ENCODE measurements around the gene MMP25.
"Not testable (repeated sequence)": the region's sequence is repeated elsewhere in the genome, so short reads cannot be mapped to it uniquely, and the experiment has no call there.

Gene MMP25

GRCh38 chr16:3074860-3075522, 28.6 kb downstream of the MMP25 start:
- no peak for DNase-seq

GRCh38 chr16:3075523-3075915, 29.2 kb downstream of the MMP25 start:
- no peak for DNase-seq

- DNase-seq = not testable (repeated sequence)
These were observed 29.6 kb downstream of the MMP25 start for GRCh38 chr16:3075946-3076345.

GRCh38 chr16:3076577-3076976, 30.2 kb downstream of the MMP25 start:
- no peak for DNase-seq

GRCh38 chr16:3080024-3080423, 33.7 kb downstream of the MMP25 start:
- no peak for DNase-seq

GRCh38 chr16:3081957-3082356, 35.6 kb downstream of the MMP25 start:
- DNase-seq = not testable (repeated sequence)

GRCh38 chr16:3083408-3083807, 37.0 kb downstream of the MMP25 start:
- not testable (repeated sequence) for DNase-seq

GRCh38 chr16:3084491-3084890, 38.1 kb downstream of the MMP25 start:
- DNase-seq = no peak

- DNase-seq = no peak
These were observed 38.8 kb downstream of the MMP25 start for GRCh38 chr16:3084969-3085670.

- DNase-seq = no peak
These were observed 39.7 kb downstream of the MMP25 start for GRCh38 chr16:3085868-3086595.

GRCh38 chr16:3086596-3087242, 40.4 kb downstream of the MMP25 start:
- DNase-seq = no peak

- DNase-seq = peak; percentile 73
These were observed 41.2 kb downstream of the MMP25 start for GRCh38 chr16:3087243-3088235.

GRCh38 chr16:3088450-3088849, 42.1 kb downstream of the MMP25 start:
- no peak for DNase-seq

- DNase-seq = no peak
These were observed 42.8 kb downstream of the MMP25 start for GRCh38 chr16:3088925-3089716.

GRCh38 chr16:3089717-3090592, 43.6 kb downstream of the MMP25 start:
- DNase-seq = no peak

- no peak for DNase-seq
These were observed 45.2 kb downstream of the MMP25 start for GRCh38 chr16:3091551-3091950.

- no peak for DNase-seq
These were observed 46.2 kb downstream of the MMP25 start for GRCh38 chr16:3092501-3092941.

GRCh38 chr16:3094289-3095027, 48.1 kb downstream of the MMP25 start:
- DNase-seq = no peak

GRCh38 chr16:3095869-3096268, 49.5 kb downstream of the MMP25 start:
- no peak for DNase-seq

Measured in islet precursor cell (in vitro differentiated cells).